H1 (cell line): ENCODE measurements around the gene CHD2. TPM values are rescaled to one million over a fixed set of nuclear protein-coding genes. Genes with fewer than 3 reads are reported as not detected.

Source experiments
- CTCF ChIA-PET: fragments of 300-600 bp; sonication (Branson Sonifier 250); formaldehyde crosslinking; loops from one replicate; lab custom pipeline; 2021; ENCODE audit not compliant: partially characterized antibody; lab: Charles Lee
- POLR2A ChIA-PET: fragments of 300-600 bp; sonication (Branson Sonifier 250); formaldehyde crosslinking; loops from one replicate; lab custom pipeline; 2021; ENCODE audit warnings: inconsistent platforms; ENCODE audit not compliant: partially characterized antibody; lab: Charles Lee
- DNase-seq, 2 experiments: peaks; one replicate each; pipeline versions ENCODE4 v3.0.0 to v3.0.0-alpha.2; 2010 to 2022; ENCODE audit warnings: low spot score in 2 of 2, low read depth in 1 of 2, mixed read lengths in 1 of 2
- FAIRE-seq: peaks from 2 replicates; lab custom pipeline; 2011; peaks lifted over from hg19 to GRCh38; lab: Jason Lieb, UNC
- H2AFZ ChIP-seq: 2 replicates; pipeline ENCODE4 v1.8.1; 2012; ENCODE audit warnings: low read length, inconsistent platforms
- H2AK5ac ChIP-seq: 2 replicates; pipeline ENCODE4 v1.6.1; 2013; ENCODE audit warnings: low read depth, low read length
- H2BK120ac ChIP-seq: replicated peaks from 2 replicates; pipeline ENCODE3; 2013; ENCODE audit warnings: low read depth, low read length, inconsistent platforms
- H2BK12ac ChIP-seq: 2 replicates; pipeline ENCODE4 v1.6.1; 2013; ENCODE audit warnings: low read depth, low read length
- H2BK15ac ChIP-seq: 2 replicates; pipeline ENCODE4 v1.6.1; 2013; ENCODE audit warnings: low read length
- H2BK20ac ChIP-seq: 2 replicates; pipeline ENCODE4 v1.6.1; 2013; ENCODE audit warnings: low read length
- H2BK5ac ChIP-seq: 2 replicates; pipeline ENCODE4 v1.6.1; 2013; ENCODE audit warnings: low read depth, low read length
- H3K14ac ChIP-seq: 2 replicates; pipeline ENCODE4 v1.6.1; 2013; ENCODE audit warnings: inconsistent platforms; ENCODE audit not compliant: insufficient read length
- H3K18ac ChIP-seq: 2 replicates; pipeline ENCODE4 v1.6.1; 2013; ENCODE audit warnings: low read length; ENCODE audit errors: extremely low read depth
- H3K23ac ChIP-seq: 2 replicates; pipeline ENCODE4 v1.6.1; 2013; ENCODE audit warnings: inconsistent platforms; ENCODE audit not compliant: insufficient read length
- H3K23me2 ChIP-seq: 2 replicates; pipeline ENCODE4 v1.6.1; 2013; ENCODE audit warnings: low read depth, low read length
- H3K27ac ChIP-seq: 2 replicates; pipeline ENCODE4 v1.6.1; 2011; ENCODE audit warnings: low read depth, low read length, inconsistent platforms
- H3K27me3 ChIP-seq, 4 experiments: replicated peaks in 1 of 4; 1 replicate in 1 of 4; 2 replicates in 3 of 4; pipeline versions ENCODE4 v1.6.1 to v1.8.1; 2011 to 2013; ENCODE audit warnings: low read length in 3 of 4, mild to moderate bottlenecking in 3 of 4, inconsistent platforms in 2 of 4, mixed read lengths in 2 of 4, moderate library complexity in 1 of 4; ENCODE audit not compliant: control insufficient read depth in 3 of 4, insufficient read depth in 3 of 4; ENCODE audit errors: extremely low read depth in 1 of 4
- H3K36me3 ChIP-seq, 4 experiments: 2 replicates each; pipeline versions ENCODE4 v1.6.1 to v1.8.1; 2011 to 2013; ENCODE audit warnings: mild to moderate bottlenecking in 4 of 4, low read length in 3 of 4, moderate library complexity in 2 of 4, control low read depth in 1 of 4, inconsistent platforms in 1 of 4; ENCODE audit not compliant: insufficient read depth in 4 of 4, control insufficient read depth in 2 of 4
- H3K4ac ChIP-seq: replicated peaks from 2 replicates; pipeline ENCODE3; 2013; ENCODE audit warnings: low read length, low read depth, mixed read lengths, inconsistent platforms; ENCODE audit not compliant: insufficient read length
- H3K4me1 ChIP-seq, 4 experiments: replicated peaks in 1 of 4; 1 replicate in 1 of 4; 2 replicates in 3 of 4; pipeline versions ENCODE4 v1.6.1 to v1.8.1; 2011 to 2013; ENCODE audit warnings: low read length in 3 of 4, inconsistent platforms in 2 of 4, mixed read lengths in 1 of 4; ENCODE audit not compliant: insufficient read depth in 4 of 4, control insufficient read depth in 3 of 4
- H3K4me2 ChIP-seq, 2 experiments: 2 replicates each; pipeline versions ENCODE4 v1.6.1 to v1.8.1; 2011 to 2013; ENCODE audit warnings: low read depth in 2 of 2, low read length in 2 of 2, control low read depth in 1 of 2, inconsistent platforms in 1 of 2, mild to moderate bottlenecking in 1 of 2; ENCODE audit not compliant: insufficient read depth in 1 of 2
- H3K4me3 ChIP-seq, 4 experiments: fragments of 200-600, 300-600 bp in 1 of 4; sonication (generic), shearing (Covaris generic), sonication (Bioruptor Twin) in 1 of 4; 2 replicates each; pipeline versions ENCODE4 v1.5.1 to v1.8.1; 2011 to 2016; ENCODE audit warnings: low read length in 4 of 4, low read depth in 3 of 4, control low read depth in 2 of 4, inconsistent platforms in 2 of 4, mild to moderate bottlenecking in 2 of 4, mixed read lengths in 1 of 4, moderate library complexity in 1 of 4; ENCODE audit not compliant: insufficient read depth in 2 of 4; ENCODE audit errors: extremely low read depth in 1 of 4
- H3K56ac ChIP-seq: replicated peaks from 2 replicates; pipeline ENCODE3; 2013; ENCODE audit warnings: low read depth, mild to moderate bottlenecking, mixed read lengths, low read length, inconsistent platforms; ENCODE audit not compliant: insufficient read length
- H3K79me1 ChIP-seq: 2 replicates; pipeline ENCODE4 v1.6.1; 2013; ENCODE audit warnings: low read depth, low read length, control low read depth
- H3K79me2 ChIP-seq, 2 experiments: 2 replicates each; pipeline versions ENCODE4 v1.6.1 to v1.8.1; 2012 to 2013; ENCODE audit warnings: low read length in 2 of 2, mild to moderate bottlenecking in 2 of 2, inconsistent platforms in 1 of 2; ENCODE audit not compliant: insufficient read depth in 2 of 2, control insufficient read depth in 1 of 2
- H3K9ac ChIP-seq, 4 experiments: replicated peaks in 1 of 4; 1 replicate in 1 of 4; 2 replicates in 3 of 4; pipeline versions ENCODE4 v1.6.1 to v1.8.1; 2011 to 2013; ENCODE audit warnings: low read depth in 3 of 4, low read length in 3 of 4, control low read depth in 2 of 4, mild to moderate bottlenecking in 2 of 4, moderate library complexity in 2 of 4, inconsistent platforms in 1 of 4; ENCODE audit errors: extremely low read depth in 1 of 4
- H3K9me3 ChIP-seq, 2 experiments: 2 replicates each; pipeline versions ENCODE4 v1.6.1 to v1.8.1; 2012 to 2013; ENCODE audit warnings: mild to moderate bottlenecking in 2 of 2, moderate library complexity in 2 of 2, control low read depth in 1 of 2, inconsistent platforms in 1 of 2, low read depth in 1 of 2, low read length in 1 of 2, mixed read lengths in 1 of 2; ENCODE audit not compliant: insufficient read depth in 2 of 2
- H4K20me1 ChIP-seq, 2 experiments: replicated peaks in 1 of 2; 2 replicates each; pipeline versions ENCODE3 to v1.8.1; 2011 to 2013; ENCODE audit warnings: inconsistent platforms in 2 of 2, low read length in 2 of 2, mild to moderate bottlenecking in 1 of 2; ENCODE audit not compliant: insufficient read depth in 2 of 2, control insufficient read depth in 1 of 2
- H4K5ac ChIP-seq: 2 replicates; pipeline ENCODE4 v1.6.1; 2013; ENCODE audit warnings: low read length, low read depth, mixed read lengths, inconsistent platforms; ENCODE audit not compliant: insufficient read length
- H4K8ac ChIP-seq: 2 replicates; pipeline ENCODE4 v1.8.0; 2013; ENCODE audit warnings: mild to moderate bottlenecking, moderate library complexity, low read length, inconsistent platforms; ENCODE audit not compliant: insufficient read depth; ENCODE audit errors: extremely low read depth
- H4K91ac ChIP-seq: replicated peaks from 2 replicates; pipeline ENCODE3; 2013; ENCODE audit warnings: low read length, mixed read lengths, inconsistent platforms; ENCODE audit not compliant: insufficient read length
- ATF3 ChIP-seq: IDR thresholded peaks from 2 replicates; pipeline ENCODE4 v1.6.1; 2011; ENCODE audit warnings: low read depth, mild to moderate bottlenecking, low read length; ENCODE audit not compliant: insufficient read depth
- BACH1 ChIP-seq: IDR thresholded peaks from 2 replicates; pipeline ENCODE4 v1.6.1; 2012; ENCODE audit warnings: low read length, improper control_type of control experiment
- GTF2F1 ChIP-seq: IDR thresholded peaks from 2 replicates; pipeline ENCODE4 v1.6.1; 2012; ENCODE audit warnings: low read depth, low read length, improper control_type of control experiment, borderline replicate concordance
- KDM1A ChIP-seq: fragments of 200-600, 300-600 bp; sonication (generic); IDR thresholded peaks from 2 replicates; pipeline ENCODE4 v1.7.1; 2016; ENCODE audit warnings: mild to moderate bottlenecking, low read length, borderline replicate concordance
- PHF8 ChIP-seq: fragments of 200-600 bp; sonication (generic); conservative IDR thresholded peaks from 2 replicates; pipeline ENCODE4 v1.7.1; 2012; ENCODE audit warnings: low read depth, mild to moderate bottlenecking, inconsistent platforms, low read length, moderate library complexity
- RFX5 ChIP-seq: IDR thresholded peaks from 2 replicates; pipeline ENCODE4 v1.6.1; 2011; ENCODE audit warnings: low read depth, low read length, improper control_type of control experiment, borderline replicate concordance
- SIN3A ChIP-seq, 2 experiments: IDR thresholded peaks in 1 of 2; conservative IDR thresholded peaks in 1 of 2; 2 replicates each; pipeline ENCODE4 v1.6.1; 2011 to 2012; ENCODE audit warnings: low read length in 2 of 2, improper control_type of control experiment in 1 of 2, low read depth in 1 of 2, mild to moderate bottlenecking in 1 of 2
- SIRT6 ChIP-seq: IDR thresholded peaks from one replicate; pipeline ENCODE4 v1.7.1; 2012; ENCODE audit warnings: low read length, inconsistent platforms
- SP1 ChIP-seq: IDR thresholded peaks from 2 replicates; pipeline ENCODE4 v1.6.1; 2011; ENCODE audit warnings: low read depth, low read length
- WGBS, 2 experiments: shearing (Covaris generic) in 1 of 2; methylation state at CpG; one replicate each; pipeline versions ENCODE4 v1.1.6 to v1.1.7; 2013 to 2015; ENCODE audit warnings: low lambda C conversion rate in 2 of 2, mixed read lengths in 2 of 2, inconsistent platforms in 1 of 2, low coverage in 1 of 2, missing lambda C conversion rate in 1 of 2; ENCODE audit not compliant: insufficient replicate concordance in 2 of 2, insufficient coverage in 1 of 2, insufficient read length in 1 of 2; ENCODE audit errors: extremely low coverage in 1 of 2, missing lambda C conversion rate in 1 of 2; 5-methylcytosine and 5-hydroxymethylcytosine counted together
- polyA plus RNA-seq, 7 experiments: library from polyadenylated mRNA; depleted of rRNA in 3 of 7; stranded (reverse) in 5 of 7; unstranded in 2 of 7; fragments of >200 nt in 5 of 7; fragments of 200-250 nt in 2 of 7; gene quantifications; 1 replicate in 5 of 7; 2 replicates in 1 of 7; 4 replicates in 1 of 7; pipeline versions ENCODE4 v1.2.1 to v1.2.3, GENCODE V29; 2011 to 2013; ENCODE audit warnings: missing spikeins in 2 of 7, mixed read lengths in 2 of 7
- total RNA-seq: library from RNA; stranded (reverse); fragmentation: NEBNext Ultra II Directional; extraction: Animal tissue kit (Norgen Biotek cat#: 25700); gene quantifications from 2 replicates; pipeline ENCODE4 v1.2.1, GENCODE V29; 2021

The CHD2 gene
- total and polyA plus RNA-seq, 2 of the 8 experiments (the other 6 are each of a cell fraction or from before 2014, with no cell fraction given), result 28.8 to 70.0 TPM

DNA sequence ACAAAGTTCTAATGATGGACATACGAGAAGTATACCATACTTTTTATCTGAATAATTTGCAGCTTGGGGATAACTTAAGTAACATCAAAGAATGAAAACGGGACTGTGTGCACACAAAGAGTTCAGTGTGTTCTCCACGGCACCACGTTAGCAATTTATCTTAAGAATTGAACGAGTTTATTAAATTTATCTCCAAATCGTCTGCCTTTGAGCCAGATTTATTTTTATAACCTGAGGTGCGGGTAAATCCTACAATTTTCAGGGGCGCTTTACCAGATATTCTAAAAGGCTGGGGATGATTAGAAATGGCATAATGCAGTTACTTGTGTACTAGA lies 3.5 kb downstream of the CHD2 start:
- FAIRE-seq, result no peak
- peaks cover 13 to 15% of the 10 kb centered on the region in 2 experiments for H4K20me1 ChIP-seq

More for the DNA sequence above, 3.5 kb downstream of the CHD2 start:
- Histone ChIP-seq H2BK15ac (no peak overlapping the region), H2AK5ac (no peak overlapping the region; the same call in 1 of the 2 replicates), H2BK20ac (no peak overlapping the region), H3K23ac (no peak overlapping the region), H3K4me2 (peak overlapping the region; percentile 75 to 89), H2BK12ac (no peak overlapping the region; the same call in 1 of the 2 replicates), H3K4me3 (peak overlapping the region; percentile 50 to 97 (median 88)), H3K36me3 (peaks cover 0 to 24% (median 0%) of the 10 kb centered on the region in 4 experiments; a peak in 1 of 8 replicates), H2AFZ (no peak overlapping the region), H3K4ac (no peak overlapping the region), H3K27me3 (no peaks in the 10 kb centered on the region), H3K14ac (no peak overlapping the region), H3K9me3 (no peaks in the 10 kb centered on the region), H3K56ac (peak overlapping the region; percentile 65), H2BK120ac (no peak overlapping the region), H3K9ac (peak overlapping the region; percentile 60 to 98 (median 96)), H3K23me2 (peaks cover 2% of the 10 kb centered on the region; the same call in 1 of the 2 replicates), H3K79me2 (peaks cover 45 to 91% of the 10 kb centered on the region in 2 experiments), H4K8ac (no peak overlapping the region), H4K5ac (peak overlapping the region; percentile 88), H4K91ac (no peak overlapping the region), H3K18ac (no peak overlapping the region), H3K27ac (peak overlapping the region; percentile 98), H2BK5ac (peak overlapping the region; percentile 97), H3K4me1 (peaks cover 0 to 16% (median 4%) of the 10 kb centered on the region in 4 experiments; a peak in 5 of 7 replicates), H3K79me1 (no peaks in the 10 kb centered on the region)
- ChIA-PET POLR2A (interaction anchor here (0.8 to 7.7 kb wide), 10 partner anchors 12 to 107 kb away, joined by 3 to 255 read pairs (median 6); no protein-coding TSS in a partner anchor), CTCF (interaction anchor here (0.6 to 1.4 kb wide), 3 partner anchors 17 to 108 kb away, joined by 3 to 4 read pairs (median 3); no protein-coding TSS in a partner anchor)
- DNase-seq, result no peak
- 13% methylated on average over 8 of the region's 8 CpGs; no CpG with 5 or more reads in 1 of the 2 experiments for WGBS, 2 experiments
- TF ChIP-seq ATF3, result no peak
- no peak for TF ChIP-seq SP1
- no peak for TF ChIP-seq BACH1
- TF ChIP-seq PHF8, result no peak
- TF ChIP-seq SIN3A (conservative IDR thresholded peaks at IDR 0.05 in 1 of 2, IDR thresholded peaks at IDR 0.05 in 1 of 2; ENCODE audit: low read depth in 1 of 2, low read length in 2 of 2), result no peak
- no peak for TF ChIP-seq GTF2F1
- no peak for TF ChIP-seq SIRT6
- no peak for TF ChIP-seq KDM1A
- TF ChIP-seq RFX5, result no peak
